ENCODE measurements around the gene RWDD1. TPM values are rescaled to one million over a fixed set of nuclear protein-coding genes. Genes with fewer than 3 reads are reported as not detected.

RWDD1 gene
- total RNA-seq, 1 experiment from 2014 or later = 45.3 TPM

DNA sequence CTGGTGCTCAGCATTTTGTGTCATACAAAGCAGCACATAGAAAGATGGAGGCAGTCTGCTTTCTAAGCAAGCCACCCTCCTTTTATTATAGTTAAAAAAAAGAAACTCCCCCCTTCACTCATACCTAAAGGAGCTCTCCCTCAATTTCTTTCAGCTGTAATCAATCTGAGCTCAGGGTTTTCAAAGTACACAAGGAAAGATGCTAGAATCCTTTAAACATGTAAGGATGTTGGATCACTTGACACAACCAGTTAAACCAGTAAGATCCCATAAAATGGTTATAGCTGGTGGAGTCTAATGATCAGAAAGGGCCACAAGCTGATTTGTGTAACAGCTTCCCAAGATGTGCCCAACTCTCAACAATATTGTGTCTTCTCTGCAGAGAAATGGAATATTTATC, 17.9 kb upstream of the RWDD1 start, which contains the start of gene CALHM4:
TSS of gene CALHM4 (plus strand) at position 301 of the 400 bp plus-strand sequence. CDS start at position 344, 43 bp downstream.
- Histone ChIP-seq H3K4me3 (no peak within 1 kb of the TSS), H3K9me3 (no peaks in the 10 kb centered on the region), H3K27me3 (no peaks in the 10 kb centered on the region), H3K36me3 (no peaks in the 10 kb centered on the region)
- DNase-seq = no peak

GRCh38 chr6:116556065-116556464, 15.2 kb upstream of the RWDD1 start:
- no peaks in the 10 kb centered on the region for H3K9me3 ChIP-seq
- 0 out of 2 replicates have a peak, but pooled peaks cover 5% of the 10 kb centered on the region for H3K27me3 ChIP-seq
- H3K4me3 ChIP-seq = no peak overlapping the region
- DNase-seq = no peak
- H3K36me3 ChIP-seq = no peaks in the 10 kb centered on the region

DNA sequence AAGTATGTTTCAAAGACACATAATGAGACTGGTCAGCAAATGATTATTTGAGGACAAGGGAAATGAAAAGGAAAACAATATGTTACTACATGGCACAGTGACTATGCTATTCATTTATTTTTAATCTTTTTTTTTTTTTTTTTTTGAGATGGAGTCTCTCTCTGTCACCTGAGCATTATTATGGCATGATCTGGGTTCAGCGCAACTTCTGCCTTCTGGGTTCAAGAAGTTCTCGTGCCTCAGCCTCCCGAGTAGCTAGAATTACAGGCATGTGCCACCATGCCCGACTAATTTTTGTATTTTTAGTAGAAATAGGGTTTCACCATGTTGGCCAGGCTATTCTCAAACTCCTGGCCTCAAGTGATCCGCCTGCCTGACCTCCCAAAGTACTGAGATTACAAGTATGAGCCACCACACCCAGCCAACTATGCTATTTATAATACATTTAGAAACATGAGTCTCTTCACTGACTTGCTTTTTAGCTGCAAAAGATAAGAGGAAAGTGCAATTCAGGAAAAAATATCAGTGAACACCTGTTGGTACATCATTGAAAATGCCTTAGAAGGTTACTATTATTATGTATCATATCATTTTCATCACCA, 14.4 kb upstream of the RWDD1 start:
- no peak for DNase-seq
- Histone ChIP-seq H3K27me3 (0 out of 2 replicates have a peak, but pooled peaks cover 5% of the 10 kb centered on the region), H3K9me3 (no peaks in the 10 kb centered on the region), H3K4me3 (no peak overlapping the region), H3K36me3 (no peaks in the 10 kb centered on the region)

GRCh38 chr6:116557893-116558292, 13.4 kb upstream of the RWDD1 start:
- H3K9me3 ChIP-seq = no peaks in the 10 kb centered on the region
- DNase-seq = peak; percentile 32
- H3K27me3 ChIP-seq = 0 out of 2 replicates have a peak, but pooled peaks cover 5% of the 10 kb centered on the region
- no peak overlapping the region for H3K4me3 ChIP-seq
- no peaks in the 10 kb centered on the region for H3K36me3 ChIP-seq

- Histone ChIP-seq H3K27me3 (0 out of 2 replicates have a peak, but pooled peaks cover 5% of the 10 kb centered on the region), H3K9me3 (no peaks in the 10 kb centered on the region), H3K4me3 (no peak overlapping the region), H3K36me3 (no peaks in the 10 kb centered on the region)
- DNase-seq = no peak
Measured at GRCh38 chr6:116560130-116560529, 11.2 kb upstream of the RWDD1 start.

- DNase-seq = peak; percentile 34
- no peak overlapping the region for H3K4me3 ChIP-seq
- H3K27me3 ChIP-seq = 0 out of 2 replicates have a peak, but pooled peaks cover 5% of the 10 kb centered on the region
- no peaks in the 10 kb centered on the region for H3K36me3 ChIP-seq
- no peaks in the 10 kb centered on the region for H3K9me3 ChIP-seq
Measured at GRCh38 chr6:116561377-116562018, 9.8 kb upstream of the RWDD1 start.

GRCh38 chr6:116562019-116562403, 9.3 kb upstream of the RWDD1 start:
- no peaks in the 10 kb centered on the region for H3K36me3 ChIP-seq
- no peak for DNase-seq
- no peak overlapping the region for H3K4me3 ChIP-seq
- 0 out of 2 replicates have a peak, but pooled peaks cover 5% of the 10 kb centered on the region for H3K27me3 ChIP-seq
- H3K9me3 ChIP-seq = no peaks in the 10 kb centered on the region

DNA sequence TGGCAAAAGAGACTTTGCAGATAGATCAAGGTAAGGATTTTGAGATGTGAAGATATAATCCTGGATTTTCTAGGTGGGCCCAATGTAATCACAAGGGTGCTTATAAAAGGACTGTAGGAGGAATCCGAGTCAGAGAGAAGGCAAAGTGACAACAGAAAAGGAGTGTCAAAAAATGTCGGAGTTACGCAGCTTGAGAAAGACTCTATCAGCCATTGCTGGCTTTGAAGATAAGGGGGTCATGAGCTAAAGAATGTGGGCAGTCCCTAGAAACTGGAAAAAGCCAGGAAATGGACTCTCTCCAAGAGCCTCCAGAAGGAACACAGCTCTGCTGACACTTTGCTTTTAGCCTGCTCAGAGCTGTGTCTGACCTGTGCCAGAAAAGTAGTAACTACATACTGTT, 8.7 kb upstream of the RWDD1 start:
- no peak for DNase-seq
- H3K27me3 ChIP-seq = 0 out of 2 replicates have a peak, but pooled peaks cover 5% of the 10 kb centered on the region
- H3K4me3 ChIP-seq = no peak overlapping the region
- H3K9me3 ChIP-seq = no peaks in the 10 kb centered on the region
- no peaks in the 10 kb centered on the region for H3K36me3 ChIP-seq

DNA sequence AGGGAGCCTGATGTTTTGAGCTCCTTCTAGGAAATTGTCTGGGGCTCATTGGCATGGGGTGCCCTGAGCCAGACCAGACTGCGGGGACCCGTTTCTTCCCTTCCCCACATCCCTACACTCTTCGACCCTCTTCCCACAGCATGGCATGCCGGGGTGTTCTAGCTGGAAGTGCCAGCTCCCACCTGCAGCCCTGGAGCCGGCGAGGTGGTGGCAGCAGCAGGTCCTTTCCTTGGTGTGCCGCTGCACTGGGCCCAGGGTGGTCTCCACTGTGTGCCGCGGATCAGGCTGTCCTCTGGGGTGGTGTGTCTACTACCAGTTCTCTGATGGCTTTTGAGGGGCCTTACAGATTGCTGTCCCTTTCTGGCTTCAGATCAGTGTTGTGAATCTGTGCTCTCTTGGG, 7.5 kb upstream of the RWDD1 start:
- no peaks in the 10 kb centered on the region for H3K36me3 ChIP-seq
- H3K4me3 ChIP-seq = no peak overlapping the region
- DNase-seq = no peak
- no peaks in the 10 kb centered on the region for H3K9me3 ChIP-seq
- H3K27me3 ChIP-seq = 0 out of 2 replicates have a peak, but pooled peaks cover 5% of the 10 kb centered on the region

DNA sequence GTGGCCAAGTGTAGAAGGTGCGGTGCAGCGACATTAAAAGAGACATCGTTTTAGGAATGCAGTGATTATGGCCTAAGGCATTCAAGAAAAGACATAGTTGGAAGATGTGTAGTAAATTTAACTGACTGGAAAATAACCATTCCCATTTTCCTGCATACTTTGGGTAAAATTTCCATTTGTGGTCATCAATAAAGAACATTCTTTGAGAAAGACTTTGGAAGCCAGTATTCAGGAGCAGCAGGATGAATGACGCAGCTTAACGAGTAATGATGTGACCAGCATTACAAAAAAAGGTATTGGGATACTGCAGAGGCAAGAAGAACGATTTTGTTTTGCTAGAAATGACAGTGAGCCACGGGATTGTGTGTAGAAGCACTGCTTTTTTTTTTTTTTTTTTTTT, 7.0 kb upstream of the RWDD1 start:
- Histone ChIP-seq H3K9me3 (no peaks in the 10 kb centered on the region), H3K36me3 (no peaks in the 10 kb centered on the region), H3K27me3 (0 out of 2 replicates have a peak, but pooled peaks cover 5% of the 10 kb centered on the region), H3K4me3 (no peak overlapping the region)
- DNase-seq = no peak

DNA sequence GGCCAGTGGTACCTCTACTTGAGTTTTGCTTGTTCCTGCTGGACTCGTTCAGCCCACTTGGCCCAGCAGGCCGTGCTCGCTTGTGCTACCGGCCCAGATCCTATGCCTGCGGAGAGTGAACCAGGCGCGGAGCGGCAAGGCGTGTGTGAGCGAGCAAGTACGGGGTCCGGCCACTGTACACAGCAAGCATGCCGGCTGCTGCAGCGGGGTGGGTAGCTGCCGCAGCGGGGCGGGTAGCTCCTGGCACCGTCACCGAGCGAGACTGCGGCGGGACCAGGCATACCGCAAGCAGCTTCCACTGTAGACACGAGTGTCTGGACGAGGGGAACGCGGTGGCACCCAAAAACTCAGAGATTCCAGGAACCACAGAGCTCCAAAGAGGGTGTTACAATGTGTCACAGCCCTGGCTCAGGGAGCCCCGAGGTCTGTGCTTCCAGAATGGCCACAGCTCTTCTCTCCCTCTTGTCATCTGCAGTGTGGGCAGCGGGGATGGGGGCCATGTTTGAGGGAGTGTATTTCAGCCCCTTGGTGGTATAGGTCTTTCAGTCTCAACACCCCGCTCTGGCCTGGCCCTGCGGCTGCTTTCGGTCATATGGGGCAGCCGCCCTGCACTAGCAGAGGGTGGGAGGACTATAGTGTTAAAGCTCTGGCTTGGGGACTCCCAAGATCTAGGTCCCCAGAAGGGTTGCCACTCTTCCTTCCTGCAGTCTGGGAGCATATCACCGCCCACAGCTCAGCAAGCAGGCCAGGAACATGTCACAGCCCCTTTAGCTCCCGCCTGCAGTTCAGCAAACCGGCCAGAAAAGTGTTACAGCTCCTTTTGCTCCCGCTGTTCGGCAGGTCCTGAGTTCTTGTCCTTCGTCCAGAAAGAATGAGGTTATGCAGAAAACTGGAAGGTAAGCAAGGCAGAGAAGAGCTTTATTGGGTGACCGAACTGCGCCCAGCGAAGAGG, 6.1 kb upstream of the RWDD1 start:
- no peak for DNase-seq
- Histone ChIP-seq H3K27me3 (0 out of 2 replicates have a peak, but pooled peaks cover 5% of the 10 kb centered on the region), H3K9me3 (no peaks in the 10 kb centered on the region), H3K4me3 (no peak overlapping the region), H3K36me3 (no peaks in the 10 kb centered on the region)

GRCh38 chr6:116568111-116568510, 3.2 kb upstream of the RWDD1 start:
- no peaks in the 10 kb centered on the region for H3K9me3 ChIP-seq
- no peak for DNase-seq
- no peaks in the 10 kb centered on the region for H3K36me3 ChIP-seq
- H3K4me3 ChIP-seq = no peak overlapping the region
- no peaks in the 10 kb centered on the region for H3K27me3 ChIP-seq

GRCh38 chr6:116568821-116569755, 2.2 kb upstream of the RWDD1 start:
- H3K27me3 ChIP-seq = no peaks in the 10 kb centered on the region
- peaks cover 4% of the 10 kb centered on the region for H3K36me3 ChIP-seq
- no peak overlapping the region for H3K4me3 ChIP-seq
- H3K9me3 ChIP-seq = no peaks in the 10 kb centered on the region
- no peak for DNase-seq

DNA sequence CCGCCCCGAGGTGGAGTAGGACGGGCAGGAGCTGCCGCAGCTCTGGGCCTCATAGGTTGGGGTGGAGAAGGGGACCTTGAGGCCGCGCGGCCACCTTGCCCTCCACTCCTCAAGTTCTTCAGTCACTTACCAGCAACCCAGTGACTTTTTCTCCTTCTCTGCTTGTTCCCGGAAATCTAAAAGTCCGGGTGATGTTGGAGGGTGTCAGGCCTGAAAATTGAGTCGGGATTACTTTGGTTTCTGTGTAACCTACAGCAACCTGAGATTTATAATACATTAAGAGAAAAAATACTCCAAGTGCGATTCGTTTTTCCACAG, 338 bp downstream of the RWDD1 start:
- H3K27me3 ChIP-seq = no peaks in the 10 kb centered on the region

DNA sequence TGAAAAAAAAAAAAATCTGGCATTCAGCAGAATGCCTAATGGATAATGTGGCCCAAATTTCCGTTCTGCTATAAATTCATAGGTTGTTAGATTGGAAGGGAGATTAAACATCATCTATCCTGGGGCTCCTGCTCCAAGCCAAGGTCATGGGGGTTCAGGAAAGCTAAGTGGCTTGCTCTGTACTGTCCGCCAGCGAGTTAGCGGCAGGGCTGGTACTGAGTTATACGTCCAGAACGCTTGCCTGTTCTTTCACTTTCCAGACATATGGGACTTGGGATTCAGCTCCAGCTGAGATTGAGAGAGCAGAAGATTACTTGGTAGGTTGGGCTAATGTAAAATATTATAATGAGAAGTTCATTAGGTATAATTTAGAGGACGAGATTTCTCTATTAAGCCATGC, 858 bp downstream of the RWDD1 start:
- peaks cover 30% of the 10 kb centered on the region for H3K36me3 ChIP-seq
- H3K4me3 ChIP-seq = peak overlapping the region; percentile 87
- H3K27me3 ChIP-seq = no peaks in the 10 kb centered on the region
- H3K9me3 ChIP-seq = no peaks in the 10 kb centered on the region
- DNase-seq = peak; percentile 37

More for the DNA sequence above, 338 bp downstream of the RWDD1 start:
- Histone ChIP-seq H3K9me3 (no peaks in the 10 kb centered on the region), H3K36me3 (peaks cover 26% of the 10 kb centered on the region), H3K4me3 (peak overlapping the region; percentile 87)
- DNase-seq = no peak

DNA sequence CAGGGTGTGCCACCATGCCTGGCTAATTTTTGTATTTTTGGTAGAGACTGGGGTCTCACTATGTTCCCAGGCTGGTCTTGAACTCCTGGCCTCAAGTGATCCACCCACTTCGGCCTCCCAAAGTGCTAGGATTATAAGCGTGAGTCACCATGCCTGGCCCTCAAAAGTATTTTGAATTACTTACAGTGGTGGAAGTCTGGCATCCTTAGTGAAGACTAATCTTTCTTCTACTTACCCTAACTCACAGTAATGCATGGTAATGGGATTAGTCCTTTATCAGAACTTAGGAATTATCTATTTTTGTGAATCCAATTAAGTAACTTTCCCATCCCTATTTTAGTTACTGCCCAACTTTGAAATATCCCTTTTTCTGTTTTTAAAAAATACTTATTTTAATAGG, 3.9 kb downstream of the RWDD1 start:
- H3K27me3 ChIP-seq = no peaks in the 10 kb centered on the region
- DNase-seq = no peak
- peaks cover 47% of the 10 kb centered on the region for H3K36me3 ChIP-seq
- H3K9me3 ChIP-seq = no peaks in the 10 kb centered on the region
- no peak overlapping the region for H3K4me3 ChIP-seq

All from MG63 (cell line).